ENCODE measurements around the gene FICD.
"Not testable (repeated sequence)": the region's sequence is repeated elsewhere in the genome, so short reads cannot be mapped to it uniquely, and the experiment has no call there.

Gene FICD

GRCh38 chr12:108484845-108485244 is 30.2 kb upstream of the FICD start:
- Histone ChIP-seq H3K4me1 (ENCODE audit: control insufficient read depth, low read length) (no peaks in the 10 kb centered on the region), H3K27me3 (ENCODE audit: control insufficient read depth, low read length) (no peaks in the 10 kb centered on the region), H3K9me3 (ENCODE audit: control insufficient read depth, insufficient read depth, low read length) (peaks cover 4% of the 10 kb centered on the region; the same call in 1 of the 2 replicates), H3K27ac (ENCODE audit: low read depth, low read length) (no peak overlapping the region), H3K4me3 (ENCODE audit: low read length) (no peak overlapping the region), H3K36me3 (ENCODE audit: control insufficient read depth, low read length) (no peaks in the 10 kb centered on the region), H4K20me1 (ENCODE audit: control insufficient read depth, insufficient read depth, low read depth, low read length) (no peaks in the 10 kb centered on the region), H3K4me2 (ENCODE audit: low read length) (no peak overlapping the region), H3K9me2 (replicated peaks; ENCODE audit: control insufficient read depth, low read length) (no peaks in the 10 kb centered on the region), H3F3A (ENCODE audit: control insufficient read depth, insufficient read depth) (no peaks in the 10 kb centered on the region), H3K79me2 (ENCODE audit: control insufficient read depth, low read length) (no peaks in the 10 kb centered on the region)
- no peak for TF ChIP-seq CTCF (IDR thresholded peaks at IDR 0.05; ENCODE audit: low read depth, low read length, poor library complexity, severe bottlenecking)
- no peak for TF ChIP-seq EZH2phosphoT487 (IDR thresholded peaks at IDR 0.05; ENCODE audit: borderline replicate concordance, low read length)

- not testable (repeated sequence) for H3K4me2 ChIP-seq (ENCODE audit: low read length); H3K79me2 ChIP-seq (ENCODE audit: control insufficient read depth, low read length); H3F3A ChIP-seq (ENCODE audit: control insufficient read depth, insufficient read depth); H3K27me3 ChIP-seq (ENCODE audit: control insufficient read depth, low read length); H3K4me3 ChIP-seq (ENCODE audit: low read length); H3K9me3 ChIP-seq (ENCODE audit: control insufficient read depth, insufficient read depth, low read length); H3K36me3 ChIP-seq (ENCODE audit: control insufficient read depth, low read length); H3K4me1 ChIP-seq (ENCODE audit: control insufficient read depth, low read length); H3K9me2 ChIP-seq (replicated peaks; ENCODE audit: control insufficient read depth, low read length); H3K27ac ChIP-seq (ENCODE audit: low read depth, low read length); H4K20me1 ChIP-seq (ENCODE audit: control insufficient read depth, insufficient read depth, low read depth, low read length)
These were observed 29.7 kb upstream of the FICD start for GRCh38 chr12:108485371-108485770.

GRCh38 chr12:108487029-108487428 is 28.0 kb upstream of the FICD start:
- not testable (repeated sequence) for H3K27ac ChIP-seq (ENCODE audit: low read depth, low read length); H4K20me1 ChIP-seq (ENCODE audit: control insufficient read depth, insufficient read depth, low read depth, low read length); H3K4me2 ChIP-seq (ENCODE audit: low read length); H3K79me2 ChIP-seq (ENCODE audit: control insufficient read depth, low read length); H3K4me1 ChIP-seq (ENCODE audit: control insufficient read depth, low read length); H3K27me3 ChIP-seq (ENCODE audit: control insufficient read depth, low read length); H3K9me2 ChIP-seq (replicated peaks; ENCODE audit: control insufficient read depth, low read length); H3K4me3 ChIP-seq (ENCODE audit: low read length); H3K9me3 ChIP-seq (ENCODE audit: control insufficient read depth, insufficient read depth, low read length); H3K36me3 ChIP-seq (ENCODE audit: control insufficient read depth, low read length); H3F3A ChIP-seq (ENCODE audit: control insufficient read depth, insufficient read depth)

GRCh38 chr12:108491256-108491655 is 23.8 kb upstream of the FICD start:
- Histone ChIP-seq H3K79me2 (ENCODE audit: control insufficient read depth, low read length) (no peaks in the 10 kb centered on the region), H3K4me3 (ENCODE audit: low read length) (no peak overlapping the region), H3K27me3 (ENCODE audit: control insufficient read depth, low read length) (peaks cover 9% of the 10 kb centered on the region), H3K4me2 (ENCODE audit: low read length) (no peak overlapping the region), H3K36me3 (ENCODE audit: control insufficient read depth, low read length) (no peaks in the 10 kb centered on the region), H3K9me3 (ENCODE audit: control insufficient read depth, insufficient read depth, low read length) (peaks cover 4% of the 10 kb centered on the region; the same call in 1 of the 2 replicates), H4K20me1 (ENCODE audit: control insufficient read depth, insufficient read depth, low read depth, low read length) (no peaks in the 10 kb centered on the region), H3K9me2 (replicated peaks; ENCODE audit: control insufficient read depth, low read length) (no peaks in the 10 kb centered on the region), H3K4me1 (ENCODE audit: control insufficient read depth, low read length) (no peaks in the 10 kb centered on the region), H3F3A (ENCODE audit: control insufficient read depth, insufficient read depth) (no peaks in the 10 kb centered on the region), H3K27ac (ENCODE audit: low read depth, low read length) (no peak overlapping the region)
- TF ChIP-seq EZH2phosphoT487 (IDR thresholded peaks at IDR 0.05; ENCODE audit: borderline replicate concordance, low read length) (no peak), CTCF (IDR thresholded peaks at IDR 0.05; ENCODE audit: low read depth, low read length, poor library complexity, severe bottlenecking) (no peak)

All from DOHH2 (cell line).